Measurements from ENCODE around the gene QKI. TPM values are rescaled to one million over a fixed set of nuclear protein-coding genes. Genes with fewer than 3 reads are reported as not detected.

Gene QKI
- total and polyA plus RNA-seq, 2 experiments from 2014 or later: 148 to 503 TPM

- peaks cover 43% of the 10 kb centered on the region for H3K4me1 ChIP-seq (ENCODE audit: low read depth)
- no peak overlapping the region for H3K27ac ChIP-seq
- no peak for DNase-seq (ENCODE audit: low read depth in 1 of 2, low spot score in 1 of 2)
- H3K9me3 ChIP-seq (ENCODE audit: low read depth): no peaks in the 10 kb centered on the region
- no peak for TF ChIP-seq CTCF (IDR thresholded peaks at IDR 0.05; ENCODE audit: low read depth, low read length)
- no peaks in the 10 kb centered on the region for H3K36me3 ChIP-seq
- no peaks in the 10 kb centered on the region for H3K27me3 ChIP-seq
- H3K4me3 ChIP-seq: no peak overlapping the region
Measured at GRCh38 chr6:163402616-163403015, 11.9 kb upstream of the QKI start.

- Histone ChIP-seq H3K36me3 (no peaks in the 10 kb centered on the region), H3K27me3 (no peaks in the 10 kb centered on the region), H3K4me1 (ENCODE audit: low read depth) (peaks cover 41% of the 10 kb centered on the region), H3K4me3 (no peak overlapping the region), H3K27ac (peak overlapping the region; percentile 85), H3K9me3 (ENCODE audit: low read depth) (no peaks in the 10 kb centered on the region)
- peak; percentile 35 to 84 for DNase-seq (ENCODE audit: low read depth in 1 of 2, low spot score in 1 of 2)
- TF ChIP-seq CTCF (IDR thresholded peaks at IDR 0.05; ENCODE audit: low read depth, low read length): no peak
Measured at GRCh38 chr6:163404825-163405265, 9.7 kb upstream of the QKI start.

- H3K4me3 ChIP-seq: no peak overlapping the region
- DNase-seq (ENCODE audit: low read depth in 1 of 2, low spot score in 1 of 2): peak; percentile 34 to 67
Measured at GRCh38 chr6:163405412-163406309, 8.9 kb upstream of the QKI start.

DNA sequence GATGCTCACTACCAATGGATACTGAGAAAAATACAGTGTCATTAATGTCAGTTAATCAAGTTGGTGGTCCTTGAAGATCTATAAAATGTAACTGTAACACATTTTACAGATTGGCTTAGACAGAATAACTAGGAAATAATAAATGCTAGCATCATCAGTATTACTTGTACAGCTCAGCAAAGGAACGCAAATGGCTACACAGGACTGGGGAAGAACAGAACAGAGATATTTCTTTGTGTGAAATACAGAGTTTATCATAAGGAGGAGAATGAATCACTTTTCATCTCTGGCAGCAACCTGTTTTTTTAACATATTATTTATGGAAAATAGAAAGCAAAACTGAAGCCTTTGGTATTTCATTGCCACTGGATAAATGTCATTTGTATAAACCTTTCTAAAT, 8.2 kb upstream of the QKI start:
- H3K36me3 ChIP-seq: no peaks in the 10 kb centered on the region
- no peak for TF ChIP-seq CTCF (IDR thresholded peaks at IDR 0.05; ENCODE audit: low read depth, low read length)
- peaks cover 41% of the 10 kb centered on the region for H3K4me1 ChIP-seq (ENCODE audit: low read depth)
- H3K27ac ChIP-seq: peak overlapping the region; percentile 85
- no peak for DNase-seq (ENCODE audit: low read depth in 1 of 2, low spot score in 1 of 2)
- no peaks in the 10 kb centered on the region for H3K9me3 ChIP-seq (ENCODE audit: low read depth)
- H3K27me3 ChIP-seq: no peaks in the 10 kb centered on the region
- no peak overlapping the region for H3K4me3 ChIP-seq

More at GRCh38 chr6:163405412-163406309, 8.9 kb upstream of the QKI start:
- TF ChIP-seq CTCF (IDR thresholded peaks at IDR 0.05; ENCODE audit: low read depth, low read length): no peak
- H3K4me1 ChIP-seq (ENCODE audit: low read depth): peaks cover 41% of the 10 kb centered on the region
- no peaks in the 10 kb centered on the region for H3K27me3 ChIP-seq
- no peaks in the 10 kb centered on the region for H3K36me3 ChIP-seq
- no peaks in the 10 kb centered on the region for H3K9me3 ChIP-seq (ENCODE audit: low read depth)
- H3K27ac ChIP-seq: peak overlapping the region; percentile 85

DNA sequence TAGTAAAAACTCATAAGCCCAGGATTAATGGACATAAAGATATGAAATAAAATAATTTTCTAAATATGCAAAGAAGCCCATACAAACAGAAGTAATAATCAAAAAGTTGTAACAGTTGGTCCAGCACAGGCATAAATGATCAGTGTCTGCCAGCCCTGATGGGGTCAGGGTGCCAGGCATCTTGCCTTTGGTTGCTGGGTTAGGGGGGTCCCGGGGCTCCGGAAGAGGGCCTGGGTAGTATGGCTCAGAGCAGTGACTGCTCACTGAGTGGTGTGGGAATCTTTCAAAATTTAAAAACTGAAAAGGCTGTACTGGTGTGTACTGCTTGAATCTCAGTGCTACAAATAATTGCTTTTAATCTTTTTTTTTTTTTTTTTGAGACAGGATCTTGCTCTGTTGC, 7.7 kb upstream of the QKI start:
- no peak for DNase-seq (ENCODE audit: low read depth in 1 of 2, low spot score in 1 of 2)
- Histone ChIP-seq H3K27ac (peak overlapping the region; percentile 85), H3K27me3 (no peaks in the 10 kb centered on the region), H3K4me3 (no peak overlapping the region), H3K9me3 (ENCODE audit: low read depth) (no peaks in the 10 kb centered on the region), H3K4me1 (ENCODE audit: low read depth) (peaks cover 41% of the 10 kb centered on the region), H3K36me3 (no peaks in the 10 kb centered on the region)
- no peak for TF ChIP-seq CTCF (IDR thresholded peaks at IDR 0.05; ENCODE audit: low read depth, low read length)

Data from cardiac muscle cell (in vitro differentiated cells and primary cell).